Measurements from ENCODE around the gene MYH16. TPM values are rescaled to one million over a fixed set of nuclear protein-coding genes. Genes with fewer than 3 reads are reported as not detected.

The MYH16 gene
- not detected in 2 replicates for total RNA-seq

GRCh38 chr7:99272476-99273045 is at the start of gene MYH16:
TSS of gene MYH16 (plus strand) at chr7:99272839.

GRCh38 chr7:99325592-99326407 is 53.2 kb downstream of the MYH16 start, which contains the start of gene ARPC1A:
TSS of gene ARPC1A (plus strand) at chr7:99325898. CDS start at chr7:99333354, 7,456 bp downstream.

Other genes with a start within 250 kb of the MYH16 start
- gene SMURF1, start 128.7 kb upstream of the MYH16 start, total RNA-seq: 13.6 and 30.9 TPM in 2 replicates
- gene KPNA7, start 64.7 kb upstream of the MYH16 start, total RNA-seq: not detected in 2 replicates
- gene ARPC1A, start 53.1 kb downstream of the MYH16 start, total RNA-seq: 248 and 279 TPM in 2 replicates
- 311 and 344 TPM in 2 replicates for gene ARPC1B, start 101.9 kb downstream of the MYH16 start, total RNA-seq
- 39.7 and 40.3 TPM in 2 replicates for gene PDAP1, start 135.8 kb downstream of the MYH16 start, total RNA-seq
- gene BUD31, start 136.1 kb downstream of the MYH16 start, total RNA-seq: 78.8 and 101 TPM in 2 replicates
- 7.0 and 8.6 TPM in 2 replicates for gene PTCD1, start 166.0 kb downstream of the MYH16 start, total RNA-seq
- gene CPSF4, start 166.1 kb downstream of the MYH16 start, total RNA-seq: 31.6 and 46.7 TPM in 2 replicates
- gene ATP5MF, start 193.3 kb downstream of the MYH16 start, total RNA-seq: 325 and 566 TPM in 2 replicates
- gene ZNF789, start 200.1 kb downstream of the MYH16 start, total RNA-seq: 6.6 and 6.8 TPM in 2 replicates
- gene ZNF394, start 227.4 kb downstream of the MYH16 start, total RNA-seq: 19.5 and 27.2 TPM in 2 replicates
- gene ZKSCAN5, start 231.8 kb downstream of the MYH16 start, total RNA-seq: 8.8 and 13.1 TPM in 2 replicates

All from subcutaneous preadipocyte (primary cell).